Keratinocyte (primary cell): ENCODE data around the gene SMIM26. TPM values are rescaled to one million over a fixed set of nuclear protein-coding genes. Genes with fewer than 3 reads are reported as not detected.

Experiments used
- DNase-seq: peaks from one replicate; pipeline ENCODE4 v3.0.0-alpha.2; 2011; ENCODE audit warnings: low read depth, missing footprints, low spot score
- FAIRE-seq: peaks from 2 replicates; lab custom pipeline; 2011; peaks lifted over from hg19 to GRCh38; lab: Jason Lieb, UNC
- H2AFZ ChIP-seq: 2 replicates; pipeline ENCODE4 v1.6.0; 2012; ENCODE audit warnings: low read length, control low read depth, inconsistent platforms; ENCODE audit not compliant: control insufficient read depth
- H3K27ac ChIP-seq: 2 replicates; pipeline ENCODE4 v1.5.1; 2011; ENCODE audit warnings: low read length; ENCODE audit not compliant: control insufficient read depth, insufficient read depth
- H3K27me3 ChIP-seq: 3 replicates; pipeline ENCODE4 v1.6.0; 2011; ENCODE audit warnings: low read length; ENCODE audit not compliant: control insufficient read depth, insufficient read depth; ENCODE audit errors: extremely low read depth
- H3K36me3 ChIP-seq, 2 experiments: 2 replicates in 1 of 2; 3 replicates in 1 of 2; pipeline ENCODE4 v1.5.1; 2011; ENCODE audit warnings: low read length in 2 of 2, mild to moderate bottlenecking in 1 of 2; ENCODE audit not compliant: control insufficient read depth in 2 of 2, insufficient read depth in 2 of 2; ENCODE audit errors: extremely low read depth in 1 of 2
- H3K4me1 ChIP-seq: 3 replicates; pipeline ENCODE4 v1.5.1; 2011; ENCODE audit warnings: low read length; ENCODE audit not compliant: control insufficient read depth, insufficient read depth; ENCODE audit errors: extremely low read depth
- H3K4me2 ChIP-seq: 3 replicates; pipeline ENCODE4 v1.6.0; 2011; ENCODE audit warnings: low read depth, low read length; ENCODE audit not compliant: control insufficient read depth, insufficient read depth; ENCODE audit errors: extremely low read depth
- H3K4me3 ChIP-seq, 3 experiments: fragments of 200-600 bp in 1 of 3; sonication (generic) in 1 of 3; 2 replicates in 2 of 3; 3 replicates in 1 of 3; pipeline ENCODE4 v1.5.1; 2011 to 2016; ENCODE audit warnings: low read length in 3 of 3, mild to moderate bottlenecking in 3 of 3, control low read depth in 2 of 3, inconsistent platforms in 1 of 3, low read depth in 1 of 3, mixed read lengths in 1 of 3, mixed run types in 1 of 3, moderate library complexity in 1 of 3; ENCODE audit not compliant: control insufficient read depth in 2 of 3, insufficient read depth in 2 of 3; ENCODE audit errors: extremely low read depth in 1 of 3
- H3K79me2 ChIP-seq: 2 replicates; pipeline ENCODE4 v1.6.0; 2012; ENCODE audit warnings: low read length; ENCODE audit not compliant: control insufficient read depth, insufficient read depth
- H3K9ac ChIP-seq: 3 replicates; pipeline ENCODE4 v1.6.0; 2011; ENCODE audit warnings: low read length; ENCODE audit not compliant: control insufficient read depth, insufficient read depth; ENCODE audit errors: extremely low read depth
- H3K9me1 ChIP-seq: 3 replicates; pipeline ENCODE4 v1.6.0; 2011; ENCODE audit warnings: low read length; ENCODE audit not compliant: control insufficient read depth, insufficient read depth; ENCODE audit errors: extremely low read depth
- H3K9me3 ChIP-seq: 2 replicates; pipeline ENCODE4 v1.5.1; 2012; ENCODE audit warnings: low read depth, low read length; ENCODE audit not compliant: control insufficient read depth
- H4K20me1 ChIP-seq: 3 replicates; pipeline ENCODE4 v1.6.0; 2011; ENCODE audit warnings: low read length; ENCODE audit not compliant: control insufficient read depth, insufficient read depth; ENCODE audit errors: extremely low read depth
- CTCF ChIP-seq, 3 experiments: IDR thresholded peaks in 1 of 3; conservative IDR thresholded peaks in 1 of 3; optimal IDR thresholded peaks in 1 of 3; 2 replicates in 2 of 3; 3 replicates in 1 of 3; pipeline versions ENCODE3 to v1.5.1; 2011; ENCODE audit warnings: low read length in 3 of 3, mild to moderate bottlenecking in 3 of 3, moderate library complexity in 2 of 3, control low read depth in 1 of 3, inconsistent platforms in 1 of 3; ENCODE audit not compliant: insufficient read depth in 2 of 3; ENCODE audit errors: extremely low read depth in 1 of 3
- EZH2 ChIP-seq: IDR thresholded peaks from one replicate; pipeline ENCODE4 v1.6.1; 2012; ENCODE audit warnings: inconsistent platforms, mild to moderate bottlenecking, low read length, moderate library complexity
- dilution Hi-C: fragments of 300-500 bp; cut with MboI; formaldehyde crosslinking; loops from one replicate; pipeline ENCODE4 v1.7.0; 2020; ENCODE audit warnings: low sequenced_read_pairs; ENCODE audit not compliant: extremely low pct_ligation_motif_present
- polyA plus RNA-seq, 5 experiments: library from polyadenylated mRNA; depleted of rRNA in 3 of 5; stranded (reverse) in 3 of 5; stranded (forward) in 1 of 5; unstranded in 1 of 5; fragments of >200 nt; gene quantifications; 1 replicate in 1 of 5; 2 replicates in 3 of 5; 3 replicates in 1 of 5; pipeline versions ENCODE4 v1.2.1 to v1.2.3, GENCODE V29; 2011 to 2012; ENCODE audit warnings: missing spikeins in 2 of 5, low read depth in 1 of 5, low replicate concordance in 1 of 5

The SMIM26 gene
- polyA plus RNA-seq, 1 donor (not counting 4 experiments of a cell fraction or from before 2014, with no cell fraction given), result 124 TPM

GRCh38 chr20:18543932-18544331 lies 23.3 kb upstream of the SMIM26 start:
- H3K9ac ChIP-seq, result no peak overlapping the region
- no peaks in the 10 kb centered on the region for H3K27me3 ChIP-seq
- H3K9me1 ChIP-seq, result no peaks in the 10 kb centered on the region
- no peak overlapping the region for H3K4me3 ChIP-seq
- no peaks in the 10 kb centered on the region for H3K9me3 ChIP-seq
- no peaks in the 10 kb centered on the region for H4K20me1 ChIP-seq
- dilution Hi-C loops, result no loop called here
- H3K4me2 ChIP-seq, result no peak overlapping the region
- peaks cover 13% of the 10 kb centered on the region for H3K4me1 ChIP-seq
- H2AFZ ChIP-seq, result no peak overlapping the region
- FAIRE-seq, result no peak
- no peak overlapping the region for H3K27ac ChIP-seq
- no peaks in the 10 kb centered on the region for H3K79me2 ChIP-seq
- no peak for DNase-seq
- peaks cover 18 to 40% of the 10 kb centered on the region in 2 experiments for H3K36me3 ChIP-seq
- TF ChIP-seq CTCF (optimal IDR thresholded peaks at IDR 0.05 in 1 of 3, IDR thresholded peaks at IDR 0.05 in 1 of 3, conservative IDR thresholded peaks at IDR 0.05 in 1 of 3; ENCODE audit: extremely low read depth in 1 of 3, insufficient read depth in 2 of 3, low read length in 3 of 3), result no peak

- Histone ChIP-seq H2AFZ (no peak overlapping the region), H3K79me2 (no peaks in the 10 kb centered on the region), H3K27me3 (no peaks in the 10 kb centered on the region), H3K9me3 (no peaks in the 10 kb centered on the region), H3K36me3 (peaks cover 18 to 34% of the 10 kb centered on the region in 2 experiments), H3K27ac (no peak overlapping the region), H4K20me1 (no peaks in the 10 kb centered on the region), H3K4me1 (peaks cover 13% of the 10 kb centered on the region), H3K9me1 (no peaks in the 10 kb centered on the region), H3K4me3 (no peak overlapping the region), H3K9ac (no peak overlapping the region), H3K4me2 (no peak overlapping the region)
- no peak for FAIRE-seq
- dilution Hi-C loops, result no loop called here
- no peak for DNase-seq
- TF ChIP-seq CTCF (optimal IDR thresholded peaks at IDR 0.05 in 1 of 3, IDR thresholded peaks at IDR 0.05 in 1 of 3, conservative IDR thresholded peaks at IDR 0.05 in 1 of 3; ENCODE audit: extremely low read depth in 1 of 3, insufficient read depth in 2 of 3, low read length in 3 of 3) (no peak), EZH2 (no peak)
These were observed 21.7 kb upstream of the SMIM26 start for GRCh38 chr20:18545566-18545965.
